Measurements from ENCODE around the gene STAU1. TPM values are rescaled to one million over a fixed set of nuclear protein-coding genes. Genes with fewer than 3 reads are reported as not detected.

Gene STAU1
- total and polyA plus RNA-seq, 2 of the 13 experiments (the other 11 are each of a cell fraction or from before 2014, with no cell fraction given) = 119 to 133 TPM

DNA sequence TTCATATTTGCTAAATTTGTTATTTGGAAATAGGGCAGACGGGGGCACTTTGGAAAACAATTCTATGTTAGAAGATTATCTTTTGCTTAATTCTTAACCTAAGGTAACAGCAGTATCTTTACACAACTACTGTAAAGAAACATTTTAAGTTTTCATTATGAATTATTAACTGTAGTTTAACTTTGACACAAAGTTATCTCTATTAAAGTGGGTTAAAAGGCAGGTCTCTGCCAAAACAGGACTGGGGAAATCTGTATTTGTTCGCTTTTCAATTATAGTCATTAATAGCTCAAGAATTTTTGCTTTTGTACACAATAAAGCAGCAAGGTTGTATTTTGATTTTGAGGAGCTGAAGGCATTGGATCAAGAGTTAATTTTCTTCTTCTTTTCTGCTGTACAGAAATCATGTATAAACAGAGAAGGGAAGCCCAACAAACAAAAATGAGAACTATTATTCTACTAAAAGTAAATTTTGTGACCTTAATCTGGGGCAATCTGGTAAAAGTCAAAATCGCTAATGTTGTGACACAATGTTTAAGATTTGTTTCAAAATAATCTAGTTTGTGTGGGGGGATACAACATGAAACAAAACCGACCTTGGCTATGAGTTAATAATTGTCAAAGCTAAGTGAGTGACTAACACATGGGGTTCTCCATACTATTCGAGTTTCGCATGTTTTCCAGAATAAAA lies 2.9 kb downstream of the STAU1 start (continued):
- TF ChIP-seq AFF4 (CRISPR knock-in tag; IDR thresholded peaks at IDR 0.05) (no peak), NR2C2 (CRISPR knock-in tag; IDR thresholded peaks at IDR 0.05; ENCODE audit: borderline replicate concordance) (no peak), ZMAT3 (CRISPR knock-in tag; conservative IDR thresholded peaks at IDR 0.05) (no peak), ISL2 (CRISPR knock-in tag; IDR thresholded peaks at IDR 0.05) (peak; percentile 36; the same call in 1 of the 2 replicates), KDM2A (CRISPR knock-in tag; IDR thresholded peaks at IDR 0.05; ENCODE audit: borderline replicate concordance, low read depth) (no peak), FOXP1 (IDR thresholded peaks at IDR 0.05) (no peak), FOXP1 (CRISPR knock-in tag; IDR thresholded peaks at IDR 0.05) (peak; percentile 81), MXI1 (IDR thresholded peaks at IDR 0.05; ENCODE audit: borderline replicate concordance, low read depth, low read length) (no peak; the same call in 2 of the 3 replicates), KDM6A (CRISPR knock-in tag; IDR thresholded peaks at IDR 0.05; ENCODE audit: low read depth) (peak; percentile 43; the same call in 1 of the 2 replicates), STAG1 (CRISPR knock-in tag; IDR thresholded peaks at IDR 0.05) (no peak), ZBTB3 (CRISPR knock-in tag; IDR thresholded peaks at IDR 0.05; ENCODE audit: borderline replicate concordance, low read depth) (no peak), ATF2 (CRISPR knock-in tag; IDR thresholded peaks at IDR 0.05) (no peak), FOSL2 (CRISPR knock-in tag; IDR thresholded peaks at IDR 0.05) (no peak; the same call in 1 of the 2 replicates), ATRX (CRISPR knock-in tag; IDR thresholded peaks at IDR 0.05; ENCODE audit: borderline replicate concordance) (no peak), ZNF761 (CRISPR knock-in tag; conservative IDR thresholded peaks at IDR 0.05) (no peak), ZHX2 (IDR thresholded peaks at IDR 0.05; ENCODE audit: low read depth) (no peak), ZHX2 (CRISPR knock-in tag; IDR thresholded peaks at IDR 0.05; ENCODE audit: borderline replicate concordance) (peak; percentile 56; the same call in 1 of the 2 replicates), RBAK (CRISPR knock-in tag; IDR thresholded peaks at IDR 0.05) (no peak)
- TF ChIP-seq, protein P1, sequence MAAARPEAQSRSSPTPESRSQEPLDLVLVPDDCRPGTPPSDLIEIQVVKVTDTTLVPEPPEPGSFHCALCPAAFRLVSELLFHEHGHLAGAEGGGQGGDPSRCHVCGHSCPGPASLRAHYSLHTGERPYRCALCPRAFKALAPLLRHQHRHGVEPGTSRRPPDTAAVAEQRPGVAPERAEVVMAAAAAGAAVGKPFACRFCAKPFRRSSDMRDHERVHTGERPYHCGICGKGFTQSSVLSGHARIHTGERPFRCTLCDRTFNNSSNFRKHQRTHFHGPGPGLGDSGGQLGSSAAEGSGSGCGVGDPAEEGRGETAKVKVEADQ (CRISPR knock-in tag; IDR thresholded peaks at IDR 0.05; ENCODE audit: borderline replicate concordance) = no peak
